LNCAP (cell line): ENCODE data around the gene RPF1.

Experiments used
- TF ChIP-seq, protein P1 (sequence below): fragments of 450-650 bp; IDR thresholded peaks from 2 replicates; pipeline ENCODE4 v1.5.1; 2017; ENCODE audit warnings: mild to moderate bottlenecking

Gene RPF1, protein sequence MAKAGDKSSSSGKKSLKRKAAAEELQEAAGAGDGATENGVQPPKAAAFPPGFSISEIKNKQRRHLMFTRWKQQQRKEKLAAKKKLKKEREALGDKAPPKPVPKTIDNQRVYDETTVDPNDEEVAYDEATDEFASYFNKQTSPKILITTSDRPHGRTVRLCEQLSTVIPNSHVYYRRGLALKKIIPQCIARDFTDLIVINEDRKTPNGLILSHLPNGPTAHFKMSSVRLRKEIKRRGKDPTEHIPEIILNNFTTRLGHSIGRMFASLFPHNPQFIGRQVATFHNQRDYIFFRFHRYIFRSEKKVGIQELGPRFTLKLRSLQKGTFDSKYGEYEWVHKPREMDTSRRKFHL

DNA sequence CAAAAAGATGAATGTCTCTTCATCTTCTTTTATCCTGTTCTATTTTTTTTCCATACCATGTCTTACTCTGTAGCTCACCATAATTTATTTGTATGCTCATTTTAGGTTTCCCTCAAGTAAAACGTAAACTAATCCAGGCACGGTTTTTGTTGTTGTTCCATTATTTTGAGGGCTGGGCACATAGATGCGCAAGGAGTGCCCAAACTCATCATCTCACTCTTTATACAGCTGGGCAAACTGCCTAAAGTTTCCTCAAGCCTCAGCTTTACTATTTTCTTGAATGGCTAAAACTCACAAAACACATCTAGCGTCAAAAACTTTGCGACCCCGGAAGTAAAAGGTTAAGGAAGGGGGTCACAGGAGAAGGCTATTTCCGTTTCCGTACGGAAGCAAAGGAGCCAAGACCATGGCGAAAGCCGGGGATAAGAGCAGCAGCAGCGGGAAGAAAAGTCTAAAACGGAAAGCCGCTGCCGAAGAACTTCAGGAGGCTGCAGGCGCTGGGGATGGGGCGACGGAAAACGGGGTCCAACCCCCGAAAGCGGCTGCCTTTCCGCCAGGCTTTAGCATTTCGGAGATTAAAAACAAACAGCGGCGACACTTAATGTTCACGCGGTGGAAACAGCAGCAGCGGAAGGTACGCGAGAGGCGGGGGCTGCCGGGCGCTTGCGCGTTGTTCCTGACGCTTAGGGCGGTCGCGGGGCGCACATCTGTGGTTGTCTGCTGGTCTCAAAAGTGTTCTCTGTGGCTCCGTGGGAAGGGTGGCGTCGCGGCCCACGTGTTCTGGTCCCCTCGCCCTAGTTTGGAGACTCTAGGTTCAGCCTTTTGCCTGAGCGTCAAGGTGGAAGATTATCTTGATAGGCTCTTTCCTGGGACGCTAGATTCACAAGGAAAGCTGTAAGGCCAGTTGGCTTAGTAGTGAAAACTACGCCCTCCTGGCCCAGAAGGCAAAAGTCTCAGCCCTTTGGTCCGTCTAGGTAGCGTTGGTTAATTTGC is at the start of gene RPF1:
Gene RPF1 (plus strand): TSS at position 391 of the 993 bp plus-strand sequence. CDS start 16 bp downstream, at position 407.
- TF ChIP-seq, protein P1, sequence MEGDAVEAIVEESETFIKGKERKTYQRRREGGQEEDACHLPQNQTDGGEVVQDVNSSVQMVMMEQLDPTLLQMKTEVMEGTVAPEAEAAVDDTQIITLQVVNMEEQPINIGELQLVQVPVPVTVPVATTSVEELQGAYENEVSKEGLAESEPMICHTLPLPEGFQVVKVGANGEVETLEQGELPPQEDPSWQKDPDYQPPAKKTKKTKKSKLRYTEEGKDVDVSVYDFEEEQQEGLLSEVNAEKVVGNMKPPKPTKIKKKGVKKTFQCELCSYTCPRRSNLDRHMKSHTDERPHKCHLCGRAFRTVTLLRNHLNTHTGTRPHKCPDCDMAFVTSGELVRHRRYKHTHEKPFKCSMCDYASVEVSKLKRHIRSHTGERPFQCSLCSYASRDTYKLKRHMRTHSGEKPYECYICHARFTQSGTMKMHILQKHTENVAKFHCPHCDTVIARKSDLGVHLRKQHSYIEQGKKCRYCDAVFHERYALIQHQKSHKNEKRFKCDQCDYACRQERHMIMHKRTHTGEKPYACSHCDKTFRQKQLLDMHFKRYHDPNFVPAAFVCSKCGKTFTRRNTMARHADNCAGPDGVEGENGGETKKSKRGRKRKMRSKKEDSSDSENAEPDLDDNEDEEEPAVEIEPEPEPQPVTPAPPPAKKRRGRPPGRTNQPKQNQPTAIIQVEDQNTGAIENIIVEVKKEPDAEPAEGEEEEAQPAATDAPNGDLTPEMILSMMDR = no peak

DNA sequence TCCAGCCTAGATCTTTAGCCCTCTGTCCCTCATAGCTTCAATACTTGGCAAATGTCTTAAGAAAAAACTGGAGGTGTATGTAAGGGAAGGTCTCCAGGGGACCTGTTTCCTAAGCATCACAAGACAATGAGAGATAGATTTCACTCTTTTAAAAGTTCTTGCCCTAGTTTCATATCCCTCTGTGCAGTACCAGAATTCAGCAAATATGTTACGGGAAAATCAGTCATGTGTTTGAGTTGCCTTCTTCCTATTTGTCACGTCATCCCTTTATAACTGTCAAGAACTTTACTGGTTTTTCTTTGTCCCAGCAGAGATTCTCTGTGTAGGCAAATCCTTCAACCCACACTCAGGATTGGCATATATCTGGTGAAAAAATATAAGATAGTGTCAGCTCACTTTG is 48.5 kb upstream of the RPF1 start:
- TF ChIP-seq, protein P1 = no peak

DNA sequence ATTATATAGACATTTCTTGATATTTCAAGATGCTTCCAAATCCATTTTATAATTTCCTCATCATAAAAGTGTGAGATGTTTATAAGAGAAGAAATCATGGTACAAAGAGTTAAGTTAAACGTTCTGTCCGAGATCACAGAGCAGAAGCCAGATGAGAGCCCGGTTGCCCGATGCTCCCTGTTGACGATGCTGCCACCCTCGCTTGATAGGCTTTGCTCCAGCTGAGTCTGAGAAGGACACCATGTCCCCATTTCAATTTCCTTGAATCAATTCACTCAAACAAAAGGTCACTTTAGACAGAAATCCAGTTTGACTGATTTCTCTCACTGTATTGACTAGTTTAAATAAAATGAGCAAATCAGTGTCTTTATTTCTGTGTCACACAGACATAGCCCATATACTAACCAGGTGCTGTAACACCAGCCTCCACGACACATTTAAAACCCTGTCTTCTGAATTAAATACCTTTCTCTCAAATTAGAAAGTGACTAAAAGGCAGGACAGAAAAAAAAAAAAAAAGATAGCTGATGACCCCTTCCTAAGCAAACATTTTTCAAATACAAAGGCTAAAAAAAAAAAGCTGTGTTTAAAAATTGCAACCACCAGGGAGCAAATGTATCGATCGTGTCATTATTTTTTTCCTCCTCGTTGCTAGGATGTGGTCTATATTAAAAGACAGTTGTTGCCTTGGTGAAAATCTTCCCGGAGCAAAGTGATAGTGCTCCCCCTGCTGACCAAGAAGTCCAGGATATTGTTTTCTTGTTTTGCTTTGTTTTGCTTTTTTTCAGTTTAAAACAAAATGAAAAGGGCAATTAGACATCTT is 45.6 kb upstream of the RPF1 start:
- TF ChIP-seq, protein P1 = peak; percentile 80

DNA sequence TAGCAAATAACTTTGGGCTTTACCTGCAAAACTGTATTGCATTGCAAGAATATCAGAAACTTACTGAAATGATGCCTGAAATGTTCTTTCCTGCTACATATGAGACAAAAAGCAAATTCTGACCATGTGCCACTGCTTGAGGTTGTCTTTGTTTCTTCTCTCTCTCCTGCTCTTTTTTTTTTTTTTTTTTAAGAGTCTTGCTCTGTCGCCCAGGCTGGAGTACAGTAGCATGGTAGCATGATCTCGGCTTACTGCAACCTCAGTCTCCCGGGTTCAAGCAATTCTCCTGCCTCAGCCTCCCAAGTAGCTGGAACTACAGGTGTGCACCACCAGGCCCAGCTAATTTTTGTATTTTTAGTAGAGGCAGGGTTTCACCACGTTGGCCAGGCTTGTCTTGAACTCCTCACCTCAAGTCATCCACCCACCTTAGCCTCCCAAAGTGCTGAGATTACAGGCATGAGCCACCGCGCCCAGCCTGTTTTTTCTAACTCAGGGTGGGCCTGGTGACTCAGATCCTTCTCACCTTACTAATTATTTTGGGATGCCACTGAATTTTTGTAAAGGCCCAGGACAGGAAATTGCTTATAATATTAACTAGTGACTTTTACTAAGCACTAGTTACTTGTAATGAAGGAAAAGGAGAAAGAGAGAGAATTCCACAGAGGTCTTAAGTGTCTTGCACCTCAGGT is 44.8 kb upstream of the RPF1 start:
- TF ChIP-seq, protein P1 = no peak; the same call in 1 of the 2 replicates

DNA sequence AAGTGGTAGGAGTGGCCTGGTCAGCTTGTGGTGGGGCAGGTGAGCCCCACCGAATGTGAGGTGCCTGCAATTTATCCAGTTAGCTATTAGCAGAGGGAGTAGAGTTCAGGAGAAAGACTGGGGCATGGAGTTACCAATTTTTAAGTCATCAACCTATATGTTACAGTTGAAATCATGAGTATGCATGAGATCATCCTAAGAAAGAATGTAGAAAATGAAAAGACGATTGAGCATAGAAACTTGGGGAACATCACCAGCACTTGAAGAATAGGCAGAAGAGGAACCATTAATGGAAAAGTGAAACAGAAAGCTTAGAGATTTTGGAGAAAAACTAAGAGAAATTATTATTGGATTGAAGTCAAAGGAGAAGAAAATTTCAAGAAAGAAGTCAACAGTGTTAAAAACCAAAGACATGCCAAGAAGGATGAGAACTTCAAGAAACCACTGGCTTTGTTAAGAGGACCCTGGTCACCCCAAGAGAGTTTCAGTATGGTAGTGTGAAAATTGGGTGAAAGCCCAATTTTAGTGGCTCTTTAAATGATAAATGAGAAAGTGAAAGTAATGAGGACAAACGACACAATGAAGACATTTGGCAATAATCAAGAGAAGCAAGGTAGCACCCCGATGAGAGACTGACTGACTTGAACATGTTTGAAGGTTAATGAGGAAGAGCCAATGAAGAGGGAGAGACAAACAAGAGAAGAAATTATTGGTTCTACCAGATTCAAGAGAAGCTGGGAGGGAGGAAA is 44.1 kb upstream of the RPF1 start:
- TF ChIP-seq, protein P1 = no peak

DNA sequence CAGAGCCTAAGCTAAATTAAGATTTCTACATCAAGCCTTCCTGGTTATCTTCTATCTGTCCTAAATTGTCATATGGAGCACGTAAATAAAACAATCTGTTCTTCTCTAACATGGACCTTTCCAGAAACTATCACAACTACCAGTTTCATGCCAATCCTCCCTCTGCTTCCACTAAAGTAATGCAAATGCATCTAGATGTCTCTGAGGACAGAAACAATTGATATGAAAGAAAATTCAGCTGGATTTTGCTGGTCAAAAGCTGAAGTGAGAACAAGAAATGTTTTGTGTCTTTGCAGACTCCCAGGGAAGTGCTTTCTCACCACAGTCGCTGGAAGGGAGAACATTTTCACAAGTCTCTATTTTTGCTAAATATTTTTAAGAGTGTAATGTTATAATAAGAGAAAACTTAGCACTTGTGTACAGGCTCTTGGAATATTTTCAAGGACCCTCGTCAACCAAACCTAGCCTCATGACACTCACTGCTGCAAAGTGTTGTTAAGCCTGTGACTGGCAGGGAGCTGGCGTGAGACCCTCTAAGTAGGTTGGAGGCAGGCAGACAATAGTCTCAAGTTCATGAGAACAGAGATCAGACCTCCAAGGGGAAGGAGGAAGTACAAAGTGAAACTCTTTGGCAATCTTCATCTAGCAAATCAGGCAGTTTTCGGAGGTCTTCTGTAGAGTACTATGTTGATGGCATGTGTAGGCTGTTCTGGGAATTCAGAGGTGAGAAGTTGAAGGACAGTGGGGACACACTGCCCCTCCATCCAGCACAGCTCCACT is 42.0 kb upstream of the RPF1 start:
- TF ChIP-seq, protein P1 = no peak
